ENCODE results near the gene IL10RA. TPM values are rescaled to one million over a fixed set of nuclear protein-coding genes. Genes with fewer than 3 reads are reported as not detected.

Gene IL10RA
- total RNA-seq, 2 experiments from 2014 or later, result 15.7 to 25.2 TPM

DNA sequence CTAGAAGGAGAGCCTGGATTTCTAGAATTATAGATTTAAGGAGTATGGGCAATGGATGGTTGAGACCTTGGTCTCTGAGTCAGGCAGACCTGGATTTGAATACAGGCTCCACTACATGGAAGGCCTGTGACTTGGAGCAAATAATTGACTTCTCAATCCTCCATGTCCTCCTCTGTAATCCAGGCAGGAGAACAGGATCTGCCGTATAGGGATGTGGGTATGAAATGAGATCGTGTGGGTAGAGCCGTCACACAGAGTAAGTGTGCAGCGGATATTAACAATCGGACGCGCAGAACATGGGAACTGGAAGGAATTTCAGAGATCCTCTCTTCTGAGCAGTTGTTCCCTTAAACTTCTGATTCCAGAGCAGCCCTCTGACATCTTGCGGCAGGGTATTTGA lies 45.5 kb upstream of the IL10RA start:
- no peak for DNase-seq (ENCODE audit: low spot score)
- BruUV-seq (replicated peaks), result no TSS peak
- no peak overlapping the region for H3K4me2 ChIP-seq (ENCODE audit: low read length)
- intact Hi-C loops (cut with micrococcal nuclease; ENCODE audit: unreplicated experiment), result loop anchor here (10.0 kb wide), 1 partner anchor 126 kb away; no protein-coding TSS in a partner anchor
- CTCF ChIA-PET (ENCODE audit: unreplicated experiment), result no interaction called here
- H3K9me3 ChIP-seq (ENCODE audit: low read length), result peaks cover 9% of the 10 kb centered on the region; the same call in 1 of the 2 replicates
- POLR2A ChIA-PET, result no interaction called here
- no peaks in the 10 kb centered on the region for H4K20me1 ChIP-seq (ENCODE audit: insufficient read depth, low read length)
- H3K4me1 ChIP-seq (ENCODE audit: insufficient read depth, low read length, poor library complexity, severe bottlenecking), result peaks cover 3% of the 10 kb centered on the region
- no peaks in the 10 kb centered on the region for H3K9me2 ChIP-seq (ENCODE audit: insufficient read depth, low read length)
- H3K4me3 ChIP-seq (ENCODE audit: low read depth, low read length, poor library complexity, severe bottlenecking), result no peak overlapping the region
- no peaks in the 10 kb centered on the region for H3K79me2 ChIP-seq (ENCODE audit: insufficient read depth, low read depth, low read length)
- H3K27ac ChIP-seq (ENCODE audit: low read depth, low read length, poor library complexity, severe bottlenecking), result no peak overlapping the region
- H2AFZ ChIP-seq (ENCODE audit: low read length), result no peak overlapping the region
- H3K36me3 ChIP-seq (ENCODE audit: insufficient read depth, low read length), result no peaks in the 10 kb centered on the region
- no peak for TF ChIP-seq EZH2phosphoT487 (IDR thresholded peaks at IDR 0.05; ENCODE audit: borderline replicate concordance, low read depth, low read length)
- TF ChIP-seq, protein P1, sequence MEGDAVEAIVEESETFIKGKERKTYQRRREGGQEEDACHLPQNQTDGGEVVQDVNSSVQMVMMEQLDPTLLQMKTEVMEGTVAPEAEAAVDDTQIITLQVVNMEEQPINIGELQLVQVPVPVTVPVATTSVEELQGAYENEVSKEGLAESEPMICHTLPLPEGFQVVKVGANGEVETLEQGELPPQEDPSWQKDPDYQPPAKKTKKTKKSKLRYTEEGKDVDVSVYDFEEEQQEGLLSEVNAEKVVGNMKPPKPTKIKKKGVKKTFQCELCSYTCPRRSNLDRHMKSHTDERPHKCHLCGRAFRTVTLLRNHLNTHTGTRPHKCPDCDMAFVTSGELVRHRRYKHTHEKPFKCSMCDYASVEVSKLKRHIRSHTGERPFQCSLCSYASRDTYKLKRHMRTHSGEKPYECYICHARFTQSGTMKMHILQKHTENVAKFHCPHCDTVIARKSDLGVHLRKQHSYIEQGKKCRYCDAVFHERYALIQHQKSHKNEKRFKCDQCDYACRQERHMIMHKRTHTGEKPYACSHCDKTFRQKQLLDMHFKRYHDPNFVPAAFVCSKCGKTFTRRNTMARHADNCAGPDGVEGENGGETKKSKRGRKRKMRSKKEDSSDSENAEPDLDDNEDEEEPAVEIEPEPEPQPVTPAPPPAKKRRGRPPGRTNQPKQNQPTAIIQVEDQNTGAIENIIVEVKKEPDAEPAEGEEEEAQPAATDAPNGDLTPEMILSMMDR (conservative IDR thresholded peaks at IDR 0.05; ENCODE audit: low read length), result no peak

DNA sequence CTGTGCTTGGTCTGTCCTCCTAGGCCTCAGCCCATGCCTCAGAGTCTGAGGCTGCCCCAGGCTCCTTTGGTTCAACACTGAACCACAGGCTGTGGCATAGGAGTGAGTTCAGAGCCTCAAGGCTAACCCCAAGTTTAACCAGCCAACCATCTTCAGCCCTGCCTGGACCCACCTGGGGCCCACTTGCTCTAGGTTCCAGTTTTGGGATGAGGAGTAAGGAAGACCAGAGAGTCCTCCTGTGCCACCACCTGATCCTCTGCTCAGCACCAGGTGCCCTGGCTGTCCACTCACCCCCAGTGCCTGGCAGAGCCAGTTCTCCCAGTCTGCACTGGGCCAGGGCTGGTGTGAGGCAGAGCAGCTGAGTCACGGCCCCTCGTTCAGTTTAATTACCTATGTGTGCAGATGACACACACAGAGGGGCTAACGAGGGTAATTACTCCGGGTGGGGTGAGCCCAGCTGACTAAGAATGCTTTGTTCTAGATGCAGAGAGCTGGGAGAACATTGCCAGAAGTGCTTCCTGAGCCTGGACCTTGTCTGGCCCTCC lies 45.0 kb upstream of the IL10RA start:
- ChIA-PET POLR2A (no interaction called here), CTCF (ENCODE audit: unreplicated experiment) (no interaction called here)
- H3K9me3 ChIP-seq (ENCODE audit: low read length), result peaks cover 9% of the 10 kb centered on the region; the same call in 1 of the 2 replicates
- no peak overlapping the region for H3K4me3 ChIP-seq (ENCODE audit: low read depth, low read length, poor library complexity, severe bottlenecking)
- H3K9me2 ChIP-seq (ENCODE audit: insufficient read depth, low read length), result no peaks in the 10 kb centered on the region
- no peak overlapping the region for H3K27ac ChIP-seq (ENCODE audit: low read depth, low read length, poor library complexity, severe bottlenecking)
- no peak for DNase-seq (ENCODE audit: low spot score)
- intact Hi-C loops (cut with micrococcal nuclease; ENCODE audit: unreplicated experiment), result loop anchor here (10.0 kb wide), 1 partner anchor 126 kb away; no protein-coding TSS in a partner anchor
- no peak overlapping the region for H2AFZ ChIP-seq (ENCODE audit: low read length)
- H3K4me1 ChIP-seq (ENCODE audit: insufficient read depth, low read length, poor library complexity, severe bottlenecking), result peaks cover 3% of the 10 kb centered on the region
- BruUV-seq (replicated peaks), result no TSS peak
- no peaks in the 10 kb centered on the region for H3K79me2 ChIP-seq (ENCODE audit: insufficient read depth, low read depth, low read length)
- no peaks in the 10 kb centered on the region for H3K36me3 ChIP-seq (ENCODE audit: insufficient read depth, low read length)
- no peak for TF ChIP-seq EZH2phosphoT487 (IDR thresholded peaks at IDR 0.05; ENCODE audit: borderline replicate concordance, low read depth, low read length)
- TF ChIP-seq, protein P1 (conservative IDR thresholded peaks at IDR 0.05; ENCODE audit: low read length), result no peak
- H4K20me1 ChIP-seq (ENCODE audit: insufficient read depth, low read length), result no peaks in the 10 kb centered on the region
- no peak overlapping the region for H3K4me2 ChIP-seq (ENCODE audit: low read length)

DNA sequence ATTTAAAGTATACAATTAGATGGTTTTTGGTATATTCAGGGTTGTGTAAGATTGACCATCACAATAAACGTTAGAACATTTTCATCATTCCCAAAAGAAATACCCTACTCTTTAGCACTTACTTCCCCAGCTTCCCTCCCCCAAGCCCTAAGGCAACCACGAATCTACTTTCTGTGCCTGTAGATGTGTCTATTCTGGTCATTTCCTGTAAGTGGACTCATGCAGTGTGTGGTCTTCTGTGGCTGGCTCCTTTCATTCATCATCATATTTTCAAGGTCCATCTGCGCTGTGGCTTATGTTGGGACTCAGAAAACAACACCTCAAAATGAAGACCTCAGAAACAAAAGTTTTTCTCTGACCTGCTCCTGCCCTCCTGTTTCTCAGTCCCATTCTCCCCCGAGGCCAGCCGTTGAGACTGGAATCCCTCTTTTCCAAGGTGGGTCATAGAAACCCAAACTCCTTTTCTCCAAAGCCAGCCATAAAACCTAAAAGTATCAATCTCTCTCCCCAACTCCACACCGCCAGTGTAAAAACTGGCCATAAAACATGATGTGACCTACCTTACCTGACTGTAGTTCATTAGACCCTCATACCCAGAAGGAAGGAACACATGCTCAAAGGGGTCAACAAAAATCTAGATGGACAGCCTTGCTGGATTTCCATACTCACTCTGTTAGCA lies 44.1 kb upstream of the IL10RA start:
- no peak overlapping the region for H3K4me2 ChIP-seq (ENCODE audit: low read length)
- TF ChIP-seq EZH2phosphoT487 (IDR thresholded peaks at IDR 0.05; ENCODE audit: borderline replicate concordance, low read depth, low read length), result no peak
- TF ChIP-seq, protein P1 (conservative IDR thresholded peaks at IDR 0.05; ENCODE audit: low read length), result no peak
- H3K4me1 ChIP-seq (ENCODE audit: insufficient read depth, low read length, poor library complexity, severe bottlenecking), result no peaks in the 10 kb centered on the region
- no peaks in the 10 kb centered on the region for H3K36me3 ChIP-seq (ENCODE audit: insufficient read depth, low read length)
- ChIA-PET POLR2A (no interaction called here), CTCF (ENCODE audit: unreplicated experiment) (no interaction called here)
- peaks cover 9% of the 10 kb centered on the region; the same call in 1 of the 2 replicates for H3K9me3 ChIP-seq (ENCODE audit: low read length)
- H3K79me2 ChIP-seq (ENCODE audit: insufficient read depth, low read depth, low read length), result no peaks in the 10 kb centered on the region
- H4K20me1 ChIP-seq (ENCODE audit: insufficient read depth, low read length), result no peaks in the 10 kb centered on the region
- no TSS peak for BruUV-seq (replicated peaks)
- no peak overlapping the region for H2AFZ ChIP-seq (ENCODE audit: low read length)
- no peaks in the 10 kb centered on the region for H3K9me2 ChIP-seq (ENCODE audit: insufficient read depth, low read length)
- no peak for DNase-seq (ENCODE audit: low spot score)
- H3K4me3 ChIP-seq (ENCODE audit: low read depth, low read length, poor library complexity, severe bottlenecking), result no peak overlapping the region
- intact Hi-C loops (cut with micrococcal nuclease; ENCODE audit: unreplicated experiment), result loop anchor here (10.0 kb wide), 1 partner anchor 127 kb away; no protein-coding TSS in a partner anchor
- no peak overlapping the region for H3K27ac ChIP-seq (ENCODE audit: low read depth, low read length, poor library complexity, severe bottlenecking)

Measured in OCI-LY7 (cell line).